Mesenchymal stem cell (in vitro differentiated cells and primary cell): ENCODE results near the gene RHBDL3.
"Not testable (repeated sequence)": the region's sequence is repeated elsewhere in the genome, so short reads cannot be mapped to it uniquely, and the experiment has no call there.

Experiments
- DNase-seq: peaks from one replicate; pipeline ENCODE4 v3.0.0-alpha.2; 2013
- H2AFZ ChIP-seq: one replicate; pipeline ENCODE4 v1.6.1; 2013; ENCODE audit warnings: low read depth, mild to moderate bottlenecking, control low read depth, inconsistent platforms, low read length, moderate library complexity
- H2AK5ac ChIP-seq: 2 replicates; pipeline ENCODE4 v1.6.1; 2013; ENCODE audit warnings: low read length, moderate library complexity, mild to moderate bottlenecking, inconsistent platforms; ENCODE audit not compliant: severe bottlenecking
- H2BK120ac ChIP-seq: one replicate; pipeline ENCODE4 v1.6.1; 2013; ENCODE audit warnings: low read depth, mild to moderate bottlenecking, inconsistent platforms, low read length, moderate library complexity
- H2BK12ac ChIP-seq, 2 experiments: one replicate each; pipeline ENCODE4 v1.6.1; 2013; ENCODE audit warnings: inconsistent platforms in 2 of 2, low read length in 2 of 2, mild to moderate bottlenecking in 2 of 2, moderate library complexity in 2 of 2, control low read depth in 1 of 2
- H2BK15ac ChIP-seq: one replicate; pipeline ENCODE4 v1.6.1; 2013; ENCODE audit warnings: mild to moderate bottlenecking, low read depth, inconsistent platforms; ENCODE audit not compliant: poor library complexity, severe bottlenecking
- H2BK5ac ChIP-seq: 2 replicates; pipeline ENCODE4 v1.6.1; 2013; ENCODE audit warnings: low read depth, mild to moderate bottlenecking, low read length, control low read depth, inconsistent platforms; ENCODE audit not compliant: poor library complexity, severe bottlenecking
- H3K14ac ChIP-seq, 2 experiments: one replicate each; pipeline ENCODE4 v1.6.1; 2013; ENCODE audit warnings: inconsistent platforms in 2 of 2, low read length in 2 of 2, control low read depth in 1 of 2, mild to moderate bottlenecking in 1 of 2, moderate library complexity in 1 of 2
- H3K18ac ChIP-seq, 2 experiments: one replicate each; pipeline ENCODE4 v1.6.1; 2013; ENCODE audit warnings: inconsistent platforms in 2 of 2, low read length in 2 of 2, control low read depth in 1 of 2, low read depth in 1 of 2, mild to moderate bottlenecking in 1 of 2
- H3K23ac ChIP-seq, 2 experiments: one replicate each; pipeline ENCODE4 v1.6.1; 2013; ENCODE audit warnings: inconsistent platforms in 2 of 2, low read length in 2 of 2, mild to moderate bottlenecking in 2 of 2, moderate library complexity in 2 of 2, control low read depth in 1 of 2
- H3K27ac ChIP-seq: 2 replicates; pipeline ENCODE4 v1.5.1; 2013; ENCODE audit warnings: mild to moderate bottlenecking, moderate library complexity, low read length, control low read depth, inconsistent platforms; ENCODE audit not compliant: poor library complexity, severe bottlenecking
- H3K27me3 ChIP-seq, 2 experiments: 2 replicates each; pipeline versions ENCODE4 v1.6.1 to v1.7.0; 2013; ENCODE audit warnings: low read length in 2 of 2, mild to moderate bottlenecking in 2 of 2, moderate library complexity in 2 of 2, control low read depth in 1 of 2, inconsistent platforms in 1 of 2; ENCODE audit not compliant: control insufficient read depth in 1 of 2, insufficient read depth in 1 of 2
- H3K36me3 ChIP-seq, 2 experiments: 2 replicates each; pipeline versions ENCODE4 v1.6.1 to v1.7.0; 2013; ENCODE audit warnings: low read length in 2 of 2, control low read depth in 1 of 2, inconsistent platforms in 1 of 2, low read depth in 1 of 2, mild to moderate bottlenecking in 1 of 2; ENCODE audit not compliant: insufficient read depth in 2 of 2, control insufficient read depth in 1 of 2
- H3K4ac ChIP-seq, 2 experiments: one replicate each; pipeline ENCODE4 v1.6.1; 2013; ENCODE audit warnings: inconsistent platforms in 2 of 2, low read length in 2 of 2, mild to moderate bottlenecking in 2 of 2, moderate library complexity in 2 of 2, control low read depth in 1 of 2, low read depth in 1 of 2
- H3K4me1 ChIP-seq: 2 replicates; pipeline ENCODE4 v1.6.1; 2013; ENCODE audit warnings: low read depth, low read length, control low read depth; ENCODE audit not compliant: control insufficient read depth, insufficient read depth
- H3K4me2 ChIP-seq: 2 replicates; pipeline ENCODE4 v1.6.1; 2013; ENCODE audit warnings: low read length, mild to moderate bottlenecking, inconsistent platforms; ENCODE audit not compliant: poor library complexity, severe bottlenecking
- H3K4me3 ChIP-seq, 2 experiments: 2 replicates each; pipeline versions ENCODE4 v1.5.1 to v1.7.0; 2013; ENCODE audit warnings: low read length in 2 of 2, mild to moderate bottlenecking in 2 of 2, control low read depth in 1 of 2, low read depth in 1 of 2; ENCODE audit not compliant: insufficient read depth in 1 of 2
- H3K79me1 ChIP-seq: replicated peaks from 2 replicates; pipeline ENCODE4 v1.6.1; 2013; ENCODE audit warnings: mild to moderate bottlenecking, control low read depth, low read length, inconsistent platforms; ENCODE audit not compliant: poor library complexity, severe bottlenecking
- H3K9ac ChIP-seq: 2 replicates; pipeline ENCODE4 v1.7.0; 2013; ENCODE audit warnings: mild to moderate bottlenecking, low read length, moderate library complexity
- H3K9me3 ChIP-seq: 2 replicates; pipeline ENCODE4 v1.7.0; 2013; ENCODE audit warnings: mild to moderate bottlenecking, low read length; ENCODE audit not compliant: control insufficient read depth
- H4K8ac ChIP-seq: one replicate; pipeline ENCODE4 v1.6.1; 2013; ENCODE audit warnings: inconsistent platforms, mild to moderate bottlenecking, low read length, moderate library complexity
- H4K91ac ChIP-seq: one replicate; pipeline ENCODE4 v1.6.1; 2013; ENCODE audit warnings: mild to moderate bottlenecking, low read length, inconsistent platforms
- WGBS: methylation state at CpG from one replicate; pipeline ENCODE4 v1.1.7; 2013; ENCODE audit warnings: mixed read lengths; 5-methylcytosine and 5-hydroxymethylcytosine counted together

RHBDL3 gene

DNA sequence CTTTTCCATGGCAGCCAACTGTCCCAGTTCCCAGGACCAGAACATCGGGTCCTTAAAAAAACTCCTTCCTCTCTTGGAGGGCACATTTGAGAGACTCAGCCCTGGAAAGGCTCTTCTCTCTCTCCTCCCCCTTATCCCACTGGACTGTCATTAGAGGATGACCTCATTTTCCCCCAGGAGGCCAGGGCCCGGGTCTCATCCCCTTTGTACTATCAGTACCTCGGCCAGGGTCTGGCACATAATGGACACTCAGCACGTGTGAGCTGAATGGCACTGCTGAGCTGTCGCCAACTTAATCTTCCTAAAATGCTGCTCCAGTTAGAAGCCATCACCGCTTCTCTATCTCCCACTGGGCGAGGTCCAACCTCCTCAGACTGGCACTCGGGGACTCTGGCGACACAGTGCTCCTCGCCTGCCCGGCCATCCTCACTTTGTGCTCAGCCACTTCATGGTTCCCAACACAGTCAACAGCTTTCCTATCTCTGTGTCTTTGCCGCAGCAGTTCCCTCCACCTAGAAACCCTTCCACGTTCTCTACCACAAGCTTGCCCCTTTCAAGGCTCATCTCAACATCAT, 3.6 kb upstream of the RHBDL3 start:
- Histone ChIP-seq H2BK15ac (no peak overlapping the region), H3K27ac (no peak overlapping the region), H3K9me3 (no peaks in the 10 kb centered on the region), H3K4me1 (peaks cover 20% of the 10 kb centered on the region), H3K4me2 (no peak overlapping the region), H3K4me3 (no peak overlapping the region), H3K18ac (no peak overlapping the region), H2AK5ac (no peak overlapping the region), H3K9ac (no peak overlapping the region), H3K27me3 (peaks cover 64 to 70% of the 10 kb centered on the region in 2 experiments), H2BK120ac (no peak overlapping the region), H3K4ac (no peak overlapping the region), H3K23ac (no peak overlapping the region), H2BK12ac (no peak overlapping the region), H4K91ac (no peak overlapping the region), H3K79me1 (no peaks in the 10 kb centered on the region), H2BK5ac (no peak overlapping the region), H3K14ac (no peak overlapping the region), H4K8ac (no peak overlapping the region), H2AFZ (no peak overlapping the region), H3K36me3 (no peaks in the 10 kb centered on the region)
- WGBS, result 78% methylated on average over 13 of the region's 13 CpGs
- no peak for DNase-seq

DNA sequence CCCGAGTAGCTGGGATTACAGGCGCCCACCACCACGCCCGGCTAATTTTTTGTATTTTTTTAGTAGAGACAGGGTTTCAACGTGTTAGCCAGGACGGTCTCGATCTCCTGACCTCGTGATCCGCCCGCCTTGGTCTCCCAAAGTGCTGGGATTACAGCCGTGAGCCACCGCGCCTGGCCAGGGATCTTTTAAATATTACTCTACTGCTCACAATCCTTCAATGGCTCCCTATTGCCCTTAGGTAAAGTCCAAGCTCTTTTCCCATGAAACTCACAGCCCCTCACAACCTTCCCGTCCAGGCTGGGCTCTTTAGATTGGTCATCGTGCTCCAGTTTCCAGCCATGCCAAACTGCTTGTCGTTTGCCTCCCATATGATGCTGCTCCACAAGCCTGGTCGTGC, 2.1 kb upstream of the RHBDL3 start:
- not testable (repeated sequence) for H3K23ac ChIP-seq, H4K8ac ChIP-seq, H3K14ac ChIP-seq, H2BK5ac ChIP-seq, DNase-seq, H2BK120ac ChIP-seq, H3K4me2 ChIP-seq, H2AFZ ChIP-seq, H3K27ac ChIP-seq, H3K4ac ChIP-seq, H3K4me3 ChIP-seq, H2AK5ac ChIP-seq, H3K18ac ChIP-seq, H3K36me3 ChIP-seq, H3K9me3 ChIP-seq, H2BK12ac ChIP-seq, H3K9ac ChIP-seq, H4K91ac ChIP-seq, H2BK15ac ChIP-seq, H3K79me1 ChIP-seq
- Histone ChIP-seq H3K4me1 (peaks cover 22% of the 10 kb centered on the region), H3K27me3 (peaks cover 69 to 70% of the 10 kb centered on the region in 2 experiments)
- WGBS, result 93% methylated on average over 17 of the region's 17 CpGs

DNA sequence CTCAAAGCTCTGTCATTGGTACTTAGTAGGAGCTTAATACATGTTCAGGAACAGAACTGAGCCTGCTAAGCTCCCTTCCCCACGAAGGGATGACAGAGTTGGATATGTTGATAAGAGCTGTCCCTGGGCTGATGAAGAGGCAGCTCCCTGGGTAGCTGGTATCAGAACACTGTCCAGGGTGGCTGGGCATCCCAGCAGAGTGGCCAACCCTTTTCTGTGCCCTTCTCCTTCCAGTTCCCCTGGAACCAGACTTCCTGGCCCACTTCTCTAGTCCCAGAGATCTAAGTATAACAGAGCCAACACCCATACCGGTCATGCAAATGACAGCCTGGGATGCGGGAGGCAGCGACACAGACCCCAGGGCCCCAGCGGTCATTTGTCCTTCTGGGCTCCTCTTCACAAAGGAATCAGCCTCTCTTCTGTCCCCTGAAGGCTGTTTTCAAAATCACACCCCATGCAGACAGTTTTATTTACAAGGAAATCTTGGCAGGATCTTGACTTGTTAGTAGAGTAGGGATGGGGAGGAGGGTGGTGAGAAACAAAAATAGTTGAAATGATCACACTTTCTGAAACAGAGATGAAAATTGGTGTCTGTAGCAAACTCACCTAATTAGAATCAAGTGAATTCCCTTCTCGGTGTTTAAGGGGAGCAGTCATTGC, 1.4 kb upstream of the RHBDL3 start:
- no peak overlapping the region for H2AK5ac ChIP-seq
- H3K9me3 ChIP-seq, result no peaks in the 10 kb centered on the region
- no peak overlapping the region for H2BK12ac ChIP-seq
- no peak overlapping the region for H4K91ac ChIP-seq
- H3K36me3 ChIP-seq, result no peaks in the 10 kb centered on the region
- H3K18ac ChIP-seq, result no peak overlapping the region
- H3K4me3 ChIP-seq, result no peak overlapping the region
- H3K4me2 ChIP-seq, result no peak overlapping the region
- peak; percentile 18 for DNase-seq
- H3K4ac ChIP-seq, result no peak overlapping the region
- no peak overlapping the region for H2BK5ac ChIP-seq
- H2AFZ ChIP-seq, result no peak overlapping the region
- H3K9ac ChIP-seq, result no peak overlapping the region
- H3K4me1 ChIP-seq, result peaks cover 20% of the 10 kb centered on the region
- no peak overlapping the region for H2BK120ac ChIP-seq
- H3K23ac ChIP-seq, result no peak overlapping the region
- peaks cover 74 to 75% of the 10 kb centered on the region in 2 experiments for H3K27me3 ChIP-seq
- 27% methylated on average over 6 of the region's 6 CpGs for WGBS
- H4K8ac ChIP-seq, result no peak overlapping the region
- no peak overlapping the region for H3K27ac ChIP-seq
- H3K79me1 ChIP-seq, result no peaks in the 10 kb centered on the region
- H3K14ac ChIP-seq, result no peak overlapping the region
- no peak overlapping the region for H2BK15ac ChIP-seq

DNA sequence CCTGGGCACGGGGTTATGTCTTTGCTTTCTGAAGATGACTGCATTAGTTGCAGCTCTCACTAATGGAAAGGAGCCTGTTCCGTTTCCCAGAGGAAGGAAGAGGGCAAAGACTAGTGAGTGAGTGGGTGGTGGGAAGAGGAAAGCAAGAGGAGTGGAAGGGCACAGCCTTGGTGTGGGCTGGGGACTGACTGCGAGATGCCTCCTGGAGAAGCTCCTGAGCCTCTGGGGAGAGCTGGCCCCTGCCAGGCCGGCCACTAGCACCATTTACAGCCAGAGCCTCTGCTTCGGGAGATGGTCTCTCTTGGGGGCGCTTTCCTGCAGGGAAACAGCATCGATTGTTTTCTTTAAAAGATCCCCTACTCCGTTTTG, 825 bp upstream of the RHBDL3 start:
- no peak overlapping the region for H4K8ac ChIP-seq
- no peak overlapping the region for H2BK12ac ChIP-seq
- H3K4ac ChIP-seq, result no peak overlapping the region
- DNase-seq, result no peak
- peaks cover 18% of the 10 kb centered on the region for H3K4me1 ChIP-seq
- H2AFZ ChIP-seq, result no peak overlapping the region
- H2BK120ac ChIP-seq, result no peak overlapping the region
- no peak overlapping the region for H2AK5ac ChIP-seq
- no peak overlapping the region for H3K18ac ChIP-seq
- no peak overlapping the region for H3K4me3 ChIP-seq
- H4K91ac ChIP-seq, result no peak overlapping the region
- no peak overlapping the region for H2BK15ac ChIP-seq
- peaks cover 80 to 81% of the 10 kb centered on the region in 2 experiments for H3K27me3 ChIP-seq
- no peak overlapping the region for H3K9ac ChIP-seq
- H3K14ac ChIP-seq, result no peak overlapping the region
- H3K27ac ChIP-seq, result no peak overlapping the region
- H3K9me3 ChIP-seq, result no peaks in the 10 kb centered on the region
- no peaks in the 10 kb centered on the region for H3K79me1 ChIP-seq
- no peak overlapping the region for H2BK5ac ChIP-seq
- WGBS, result 20% methylated on average over 5 of the region's 8 CpGs
- H3K4me2 ChIP-seq, result no peak overlapping the region
- H3K36me3 ChIP-seq, result no peaks in the 10 kb centered on the region
- H3K23ac ChIP-seq, result no peak overlapping the region
